H9 (cell line): ENCODE results near the gene SYT7. TPM values are rescaled to one million over a fixed set of nuclear protein-coding genes. Genes with fewer than 3 reads are reported as not detected.

Experiments
- DNase-seq: peaks from one replicate; pipeline ENCODE4 v3.0.0-alpha.2; 2017
- H2AFZ ChIP-seq: one replicate; pipeline ENCODE4 v1.6.1; 2013; ENCODE audit warnings: mild to moderate bottlenecking, low read length, control low read depth, moderate library complexity
- H2AK5ac ChIP-seq: 2 replicates; pipeline ENCODE4 v1.6.1; 2013; ENCODE audit warnings: low read length, control low read depth, mixed read lengths; ENCODE audit not compliant: insufficient read length
- H2BK120ac ChIP-seq: one replicate; pipeline ENCODE4 v1.6.1; 2013; ENCODE audit warnings: low read depth, mild to moderate bottlenecking, low read length, control low read depth, inconsistent platforms; ENCODE audit not compliant: poor library complexity, severe bottlenecking
- H2BK12ac ChIP-seq: 2 replicates; pipeline ENCODE4 v1.6.1; 2013; ENCODE audit warnings: low read length, control low read depth, mixed read lengths, low read depth; ENCODE audit not compliant: insufficient read length
- H2BK15ac ChIP-seq: 2 replicates; pipeline ENCODE4 v1.6.1; 2013; ENCODE audit warnings: low read depth, low read length, control low read depth
- H2BK20ac ChIP-seq: one replicate; pipeline ENCODE4 v1.6.1; 2013; ENCODE audit warnings: low read depth, mild to moderate bottlenecking, low read length, control low read depth, inconsistent platforms; ENCODE audit not compliant: poor library complexity, severe bottlenecking
- H2BK5ac ChIP-seq: 2 replicates; pipeline ENCODE4 v1.6.1; 2013; ENCODE audit warnings: low read length, control low read depth, mixed read lengths; ENCODE audit not compliant: insufficient read length
- H3K14ac ChIP-seq: 2 replicates; pipeline ENCODE4 v1.6.1; 2013; ENCODE audit warnings: low read length, control low read depth; ENCODE audit not compliant: insufficient read depth
- H3K18ac ChIP-seq: 2 replicates; pipeline ENCODE4 v1.6.1; 2013; ENCODE audit warnings: low read depth, mild to moderate bottlenecking, mixed read lengths, low read length, control low read depth; ENCODE audit not compliant: insufficient read length
- H3K23ac ChIP-seq: 2 replicates; pipeline ENCODE4 v1.6.1; 2013; ENCODE audit warnings: low read length, control low read depth, mixed read lengths, low read depth; ENCODE audit not compliant: insufficient read length
- H3K23me2 ChIP-seq: 2 replicates; pipeline ENCODE4 v1.6.1; 2013; ENCODE audit warnings: low read depth, mild to moderate bottlenecking, mixed read lengths, low read length, control low read depth; ENCODE audit not compliant: insufficient read length, poor library complexity, severe bottlenecking
- H3K27ac ChIP-seq: 2 replicates; pipeline ENCODE4 v1.5.1; 2013; ENCODE audit warnings: low read length, control low read depth, mixed read lengths, low read depth; ENCODE audit not compliant: insufficient read length
- H3K27me3 ChIP-seq: 2 replicates; pipeline ENCODE4 v1.6.1; 2013; ENCODE audit warnings: low read length, control low read depth, inconsistent platforms; ENCODE audit not compliant: insufficient read depth
- H3K4ac ChIP-seq: 2 replicates; pipeline ENCODE4 v1.6.1; 2013; ENCODE audit warnings: low read depth, mild to moderate bottlenecking, control low read depth, inconsistent platforms, low read length, moderate library complexity
- H3K4me1 ChIP-seq: 2 replicates; pipeline ENCODE4 v1.6.1; 2013; ENCODE audit warnings: low read length, control low read depth, inconsistent platforms; ENCODE audit not compliant: insufficient read depth
- H3K4me2 ChIP-seq: 2 replicates; pipeline ENCODE4 v1.6.1; 2013; ENCODE audit warnings: low read length, control low read depth, mixed read lengths; ENCODE audit not compliant: insufficient read length, insufficient read depth
- H3K56ac ChIP-seq: 2 replicates; pipeline ENCODE4 v1.6.1; 2013; ENCODE audit warnings: low read depth, mild to moderate bottlenecking, mixed read lengths, low read length, control low read depth; ENCODE audit not compliant: insufficient read length
- H3K79me1 ChIP-seq: 2 replicates; pipeline ENCODE4 v1.6.1; 2013; ENCODE audit warnings: low read depth, mild to moderate bottlenecking, moderate library complexity, low read length, control low read depth, inconsistent platforms; ENCODE audit not compliant: insufficient read depth, poor library complexity, severe bottlenecking
- H3K79me2 ChIP-seq: 2 replicates; pipeline ENCODE4 v1.6.1; 2013; ENCODE audit warnings: low read length, control low read depth, inconsistent platforms; ENCODE audit not compliant: insufficient read depth
- H3K9ac ChIP-seq: 2 replicates; pipeline ENCODE4 v1.6.1; 2013; ENCODE audit warnings: low read length, control low read depth, mixed read lengths; ENCODE audit not compliant: insufficient read length; ENCODE audit errors: extremely low read depth
- H3K9me3 ChIP-seq: one replicate; pipeline ENCODE4 v1.6.1; 2013; ENCODE audit warnings: low read depth, low read length, inconsistent platforms; ENCODE audit not compliant: control insufficient read depth
- H3T11ph ChIP-seq: one replicate; pipeline ENCODE4 v1.6.1; 2013; ENCODE audit warnings: mild to moderate bottlenecking, low read length, control low read depth, inconsistent platforms
- H4K20me1 ChIP-seq: one replicate; pipeline ENCODE4 v1.6.1; 2013; ENCODE audit not compliant: control insufficient read depth, insufficient read length, insufficient read depth
- H4K5ac ChIP-seq: 2 replicates; pipeline ENCODE4 v1.6.1; 2013; ENCODE audit warnings: low read depth, mild to moderate bottlenecking, mixed read lengths, low read length, control low read depth; ENCODE audit not compliant: insufficient read length
- H4K8ac ChIP-seq: replicated peaks from 2 replicates; pipeline ENCODE4 v1.6.1; 2013; ENCODE audit warnings: low read length, control low read depth, mixed read lengths, low read depth; ENCODE audit not compliant: insufficient read length
- H4K91ac ChIP-seq: 2 replicates; pipeline ENCODE4 v1.6.1; 2013; ENCODE audit warnings: low read depth, mild to moderate bottlenecking, moderate library complexity, mixed read lengths, low read length, control low read depth; ENCODE audit not compliant: insufficient read length
- H3K27ac Mint-ChIP-seq, 3 experiments: 2 replicates in 2 of 3; 3 replicates in 1 of 3; pipeline ENCODE4 v1.8.0; 2020 to 2021; ENCODE audit warnings: mixed read lengths in 3 of 3, mild to moderate bottlenecking in 1 of 3, moderate library complexity in 1 of 3
- H3K27me3 Mint-ChIP-seq: 2 replicates; pipeline ENCODE4 v1.8.0; 2021; ENCODE audit warnings: low read depth, mild to moderate bottlenecking, moderate library complexity, mixed read lengths
- H3K36me3 Mint-ChIP-seq, 3 experiments: 2 replicates in 2 of 3; 3 replicates in 1 of 3; pipeline ENCODE4 v1.8.0; 2020 to 2021; ENCODE audit warnings: low read depth in 3 of 3, mixed read lengths in 3 of 3; ENCODE audit not compliant: insufficient read depth in 1 of 3
- H3K4me1 Mint-ChIP-seq, 2 experiments: 2 replicates each; pipeline ENCODE4 v1.8.0; 2020; ENCODE audit warnings: mixed read lengths in 2 of 2
- H3K4me3 Mint-ChIP-seq, 2 experiments: 2 replicates in 1 of 2; 3 replicates in 1 of 2; pipeline ENCODE4 v1.8.0; 2020 to 2021; ENCODE audit warnings: mild to moderate bottlenecking in 2 of 2, mixed read lengths in 2 of 2, moderate library complexity in 1 of 2
- H3K9me3 Mint-ChIP-seq, 2 experiments: 2 replicates in 1 of 2; 3 replicates in 1 of 2; pipeline ENCODE4 v1.8.0; 2020; ENCODE audit warnings: mild to moderate bottlenecking in 2 of 2, mixed read lengths in 2 of 2, moderate library complexity in 1 of 2
- WGBS: extraction: QIAGEN DNeasy Blood & Tissue Kit; methylation state at CpG from one replicate; pipeline ENCODE4 v1.1.7; 2013; ENCODE audit warnings: missing lambda C conversion rate, low lambda C conversion rate, mixed read lengths; ENCODE audit not compliant: insufficient read length; ENCODE audit errors: extremely low coverage; 5-methylcytosine and 5-hydroxymethylcytosine counted together
- total RNA-seq: library from RNA; stranded (reverse); gene quantifications from 2 replicates; pipeline ENCODE4 v1.2.1, GENCODE V29; 2021
- TF ChIP-seq, protein P1 (sequence below): fragments of 200-600 bp; sonication (generic); conservative IDR thresholded peaks from 3 replicates; pipeline ENCODE4 v1.8.0; 2021; ENCODE audit warnings: antibody characterized with exemption, mild to moderate bottlenecking

SYT7 gene
- total RNA-seq, 1 experiment from 2014 or later: 8.8 TPM

DNA sequence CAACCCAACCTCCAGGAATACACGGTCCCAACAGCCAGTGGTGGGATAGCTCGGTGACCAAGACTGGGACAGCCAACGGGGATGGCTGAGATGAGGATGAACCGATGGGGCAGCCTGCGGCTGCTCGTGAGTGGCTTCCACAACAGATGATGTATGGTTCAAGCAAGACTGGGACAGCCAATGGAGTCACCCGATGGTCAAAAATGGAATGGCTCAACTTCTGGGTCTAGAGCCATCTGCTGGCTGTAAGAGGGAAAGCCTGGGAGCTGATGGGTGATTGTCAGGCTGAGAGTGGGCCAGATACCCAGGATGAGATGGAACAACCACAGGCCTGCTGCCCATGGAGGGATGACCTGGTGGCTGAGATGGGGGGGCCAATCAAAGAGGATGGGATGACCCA lies 35.5 kb downstream of the SYT7 start:
- TF ChIP-seq, protein P1, sequence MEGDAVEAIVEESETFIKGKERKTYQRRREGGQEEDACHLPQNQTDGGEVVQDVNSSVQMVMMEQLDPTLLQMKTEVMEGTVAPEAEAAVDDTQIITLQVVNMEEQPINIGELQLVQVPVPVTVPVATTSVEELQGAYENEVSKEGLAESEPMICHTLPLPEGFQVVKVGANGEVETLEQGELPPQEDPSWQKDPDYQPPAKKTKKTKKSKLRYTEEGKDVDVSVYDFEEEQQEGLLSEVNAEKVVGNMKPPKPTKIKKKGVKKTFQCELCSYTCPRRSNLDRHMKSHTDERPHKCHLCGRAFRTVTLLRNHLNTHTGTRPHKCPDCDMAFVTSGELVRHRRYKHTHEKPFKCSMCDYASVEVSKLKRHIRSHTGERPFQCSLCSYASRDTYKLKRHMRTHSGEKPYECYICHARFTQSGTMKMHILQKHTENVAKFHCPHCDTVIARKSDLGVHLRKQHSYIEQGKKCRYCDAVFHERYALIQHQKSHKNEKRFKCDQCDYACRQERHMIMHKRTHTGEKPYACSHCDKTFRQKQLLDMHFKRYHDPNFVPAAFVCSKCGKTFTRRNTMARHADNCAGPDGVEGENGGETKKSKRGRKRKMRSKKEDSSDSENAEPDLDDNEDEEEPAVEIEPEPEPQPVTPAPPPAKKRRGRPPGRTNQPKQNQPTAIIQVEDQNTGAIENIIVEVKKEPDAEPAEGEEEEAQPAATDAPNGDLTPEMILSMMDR: peak; percentile 71
- WGBS: no CpG with 5 or more reads among the region's 7 CpGs
- no peaks in the 10 kb centered on the region for H3K9me3 ChIP-seq
- no peak overlapping the region for H4K91ac ChIP-seq
- no peaks in the 10 kb centered on the region for H3K9me3 Mint-ChIP-seq
- DNase-seq: no peak
- no peak overlapping the region for H3K4me3 Mint-ChIP-seq
- no peak overlapping the region for H2AFZ ChIP-seq
- H4K5ac ChIP-seq: no peak overlapping the region
- H3K4me2 ChIP-seq: no peak overlapping the region
- no peaks in the 10 kb centered on the region for H3K79me2 ChIP-seq
- peaks cover 27 to 56% of the 10 kb centered on the region in 2 experiments for H3K4me1 Mint-ChIP-seq
- H3K27me3 ChIP-seq: no peaks in the 10 kb centered on the region
- H3T11ph ChIP-seq: no peak overlapping the region
- H3K27me3 Mint-ChIP-seq: no peaks in the 10 kb centered on the region; the same call in none of the 2 replicates
- no peak overlapping the region for H4K8ac ChIP-seq
- H3K18ac ChIP-seq: no peak overlapping the region
- no peak overlapping the region for H3K23ac ChIP-seq
- H3K4ac ChIP-seq: no peak overlapping the region
- H2BK15ac ChIP-seq: no peak overlapping the region
- H3K27ac ChIP-seq: no peak overlapping the region
- H2BK120ac ChIP-seq: no peak overlapping the region
- no peak overlapping the region for H2AK5ac ChIP-seq
- H3K14ac ChIP-seq: no peak overlapping the region
- H3K79me1 ChIP-seq: no peaks in the 10 kb centered on the region
- no peak overlapping the region for H3K9ac ChIP-seq
- no peaks in the 10 kb centered on the region for H4K20me1 ChIP-seq
- H2BK20ac ChIP-seq: no peak overlapping the region
- no peaks in the 10 kb centered on the region for H3K23me2 ChIP-seq
- H3K36me3 Mint-ChIP-seq: peaks cover 0 to 5% (median 4%) of the 10 kb centered on the region in 3 experiments; a peak in 2 of 7 replicates
- no peak overlapping the region for H2BK12ac ChIP-seq
- no peak overlapping the region for H3K56ac ChIP-seq
- peak overlapping the region in 1 of 3 experiments; percentile 30; a peak in 1 of 7 replicates for H3K27ac Mint-ChIP-seq
- H3K4me1 ChIP-seq: peaks cover 4% of the 10 kb centered on the region; the same call in 1 of the 2 replicates
- H2BK5ac ChIP-seq: no peak overlapping the region
